Measurements from ENCODE around the gene GAN. TPM values are rescaled to one million over a fixed set of nuclear protein-coding genes. Genes with fewer than 3 reads are reported as not detected.
A peak's percentile ranks its signal among the peaks of the same experiment; 100 is the strongest.

The GAN gene
- total and polyA plus RNA-seq, 2 experiments from 2014 or later = 1.6 to 5.7 TPM

GRCh38 chr16:81311762-81312161, 3.0 kb upstream of the GAN start:
- H4K20me1 ChIP-seq (ENCODE audit: insufficient read depth) = no peaks in the 10 kb centered on the region
- no peak overlapping the region for H3K9ac ChIP-seq
- no peaks in the 10 kb centered on the region for H3K36me3 ChIP-seq (ENCODE audit: low read depth)
- H3K4me3 ChIP-seq = no peak overlapping the region
- no peak overlapping the region for H3K27ac ChIP-seq
- no peak overlapping the region for H3K4me2 ChIP-seq (ENCODE audit: unreplicated experiment)
- TF ChIP-seq EZH2phosphoT487 (IDR thresholded peaks at IDR 0.05; ENCODE audit: insufficient read depth, low read depth) (no peak), EZH2 (IDR thresholded peaks at IDR 0.05; ENCODE audit: insufficient read depth, poor library complexity, severe bottlenecking) (no peak)
- no peaks in the 10 kb centered on the region for H3K27me3 ChIP-seq (replicated peaks; ENCODE audit: insufficient read depth)
- H3F3A ChIP-seq (ENCODE audit: insufficient read depth) = peaks cover 5% of the 10 kb centered on the region
- H2AFZ ChIP-seq = no peak overlapping the region
- no peaks in the 10 kb centered on the region for H3K9me3 ChIP-seq (ENCODE audit: low read depth)
- in situ Hi-C loops (cut with MboI) = no loop called here
- peaks cover 30% of the 10 kb centered on the region for H3K79me2 ChIP-seq (ENCODE audit: insufficient read depth)
- H3K9me2 ChIP-seq (ENCODE audit: insufficient read depth) = no peaks in the 10 kb centered on the region
- no peak for DNase-seq
- peaks cover 7% of the 10 kb centered on the region; the same call in 1 of the 2 replicates for H3K4me1 ChIP-seq (ENCODE audit: insufficient read depth)

- H3F3A ChIP-seq (ENCODE audit: insufficient read depth) = peaks cover 5% of the 10 kb centered on the region
- no peaks in the 10 kb centered on the region for H3K9me2 ChIP-seq (ENCODE audit: insufficient read depth)
- H4K20me1 ChIP-seq (ENCODE audit: insufficient read depth) = no peaks in the 10 kb centered on the region
- peak; percentile 25 for DNase-seq
- no peaks in the 10 kb centered on the region for H3K9me3 ChIP-seq (ENCODE audit: low read depth)
- H3K4me2 ChIP-seq (ENCODE audit: unreplicated experiment) = peak overlapping the region; percentile 94
- H3K36me3 ChIP-seq (ENCODE audit: low read depth) = no peaks in the 10 kb centered on the region
- TF ChIP-seq EZH2phosphoT487 (IDR thresholded peaks at IDR 0.05; ENCODE audit: insufficient read depth, low read depth) = no peak
- no peak for TF ChIP-seq EZH2 (IDR thresholded peaks at IDR 0.05; ENCODE audit: insufficient read depth, poor library complexity, severe bottlenecking)
- H3K4me1 ChIP-seq (ENCODE audit: insufficient read depth) = peaks cover 10% of the 10 kb centered on the region; the same call in 1 of the 2 replicates
- H3K27ac ChIP-seq = peak overlapping the region; percentile 58
- H2AFZ ChIP-seq = peak overlapping the region; percentile 96
- H3K4me3 ChIP-seq = peak overlapping the region; percentile 97
- H3K27me3 ChIP-seq (replicated peaks; ENCODE audit: insufficient read depth) = no peaks in the 10 kb centered on the region
- in situ Hi-C loops (cut with MboI) = no loop called here
- peaks cover 52% of the 10 kb centered on the region for H3K79me2 ChIP-seq (ENCODE audit: insufficient read depth)
- 4 to 5% methylated on average over 16 of the region's 16 CpGs for WGBS, 2 experiments (ENCODE audit: low coverage in 1 of 2, low lambda C conversion rate in 2 of 2, missing lambda C conversion rate in 2 of 2)
- peak overlapping the region; percentile 86 for H3K9ac ChIP-seq
Observed at GRCh38 chr16:81313701-81314602, 810 bp upstream of the GAN start.

GRCh38 chr16:81315271-81316175, 761 bp downstream of the GAN start:
- H3K9ac ChIP-seq = peak overlapping the region; percentile 86
- no peaks in the 10 kb centered on the region for H4K20me1 ChIP-seq (ENCODE audit: insufficient read depth)
- no peaks in the 10 kb centered on the region for H3K9me2 ChIP-seq (ENCODE audit: insufficient read depth)
- H2AFZ ChIP-seq = peak overlapping the region; percentile 96
- H3K9me3 ChIP-seq (ENCODE audit: low read depth) = no peaks in the 10 kb centered on the region
- H3K4me1 ChIP-seq (ENCODE audit: insufficient read depth) = peaks cover 24% of the 10 kb centered on the region
- H3F3A ChIP-seq (ENCODE audit: insufficient read depth) = peaks cover 19% of the 10 kb centered on the region
- H3K4me2 ChIP-seq (ENCODE audit: unreplicated experiment) = peak overlapping the region; percentile 97
- TF ChIP-seq EZH2phosphoT487 (IDR thresholded peaks at IDR 0.05; ENCODE audit: insufficient read depth, low read depth) (no peak), EZH2 (IDR thresholded peaks at IDR 0.05; ENCODE audit: insufficient read depth, poor library complexity, severe bottlenecking) (no peak)
- no peaks in the 10 kb centered on the region for H3K36me3 ChIP-seq (ENCODE audit: low read depth)
- peak; percentile 88 for DNase-seq
- H3K4me3 ChIP-seq = peak overlapping the region; percentile 97
- H3K27me3 ChIP-seq (replicated peaks; ENCODE audit: insufficient read depth) = no peaks in the 10 kb centered on the region
- in situ Hi-C loops (cut with MboI) = no loop called here
- peaks cover 57% of the 10 kb centered on the region for H3K79me2 ChIP-seq (ENCODE audit: insufficient read depth)
- 1 to 2% methylated on average over 36 to 40 of the region's 88 CpGs for WGBS, 2 experiments (ENCODE audit: low coverage in 1 of 2, low lambda C conversion rate in 2 of 2, missing lambda C conversion rate in 2 of 2)
- peak overlapping the region; percentile 58 for H3K27ac ChIP-seq

DNA sequence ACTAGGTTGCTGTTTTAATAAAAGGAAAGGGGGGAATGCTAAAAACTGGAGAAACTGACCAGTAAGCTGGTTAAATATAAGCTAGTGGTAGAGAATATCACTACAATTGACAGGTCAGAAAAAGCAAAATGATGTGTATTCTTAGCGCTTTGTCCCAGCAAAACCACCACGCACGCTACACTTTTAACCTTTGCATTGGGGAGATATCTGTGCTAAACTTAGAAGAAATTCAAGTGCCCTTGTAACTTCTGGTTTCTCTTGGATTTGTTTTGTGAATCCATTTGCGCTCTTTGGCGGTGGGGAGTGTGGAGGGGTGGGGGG, 1.4 kb downstream of the GAN start:
- H3K4me2 ChIP-seq (ENCODE audit: unreplicated experiment) = peak overlapping the region; percentile 97
- no peaks in the 10 kb centered on the region for H3K36me3 ChIP-seq (ENCODE audit: low read depth)
- peak overlapping the region; percentile 86 for H3K9ac ChIP-seq
- H2AFZ ChIP-seq = peak overlapping the region; percentile 96
- H3K27ac ChIP-seq = peak overlapping the region; percentile 58
- peaks cover 26% of the 10 kb centered on the region for H3K4me1 ChIP-seq (ENCODE audit: insufficient read depth)
- peak; percentile 13 for DNase-seq
- H3K27me3 ChIP-seq (replicated peaks; ENCODE audit: insufficient read depth) = no peaks in the 10 kb centered on the region
- 73 to 75% methylated on average over 4 to 5 of the region's 5 CpGs for WGBS, 2 experiments (ENCODE audit: low coverage in 1 of 2, low lambda C conversion rate in 2 of 2, missing lambda C conversion rate in 2 of 2)
- no peaks in the 10 kb centered on the region for H4K20me1 ChIP-seq (ENCODE audit: insufficient read depth)
- no peaks in the 10 kb centered on the region for H3K9me2 ChIP-seq (ENCODE audit: insufficient read depth)
- H3K79me2 ChIP-seq (ENCODE audit: insufficient read depth) = peaks cover 64% of the 10 kb centered on the region
- H3F3A ChIP-seq (ENCODE audit: insufficient read depth) = peaks cover 24% of the 10 kb centered on the region
- in situ Hi-C loops (cut with MboI) = no loop called here
- peak overlapping the region; percentile 97 for H3K4me3 ChIP-seq
- no peaks in the 10 kb centered on the region for H3K9me3 ChIP-seq (ENCODE audit: low read depth)
- TF ChIP-seq EZH2 (IDR thresholded peaks at IDR 0.05; ENCODE audit: insufficient read depth, poor library complexity, severe bottlenecking) (no peak), EZH2phosphoT487 (IDR thresholded peaks at IDR 0.05; ENCODE audit: insufficient read depth, low read depth) (no peak)

Measured in GM23248 (cell line).